Stomach (tissue), 4 donors: ENCODE results near the gene NTM.

ENCODE experiments used
- CTCF ChIP-seq, 7 experiments: fragments of 450-650 bp in 4 of 7; fragments of 200-600 bp in 3 of 7; sonication (generic) in 3 of 7; IDR thresholded peaks; one replicate each; pipeline ENCODE4 v1.5.1; 2016 to 2019; ENCODE audit warnings: antibody characterized with exemption in 7 of 7, control low read depth in 2 of 7, mild to moderate bottlenecking in 1 of 7
- EP300 ChIP-seq: sonication (generic); formaldehyde crosslinking; IDR thresholded peaks from one replicate; pipeline ENCODE4 v1.6.1; 2017; ENCODE audit warnings: antibody characterized with exemption
- POLR2A ChIP-seq, 4 donors: fragments of 450-650 bp; IDR thresholded peaks; one replicate each; pipeline ENCODE4 v1.6.1; 2016; ENCODE audit warnings: antibody characterized with exemption in 4 of 4, control low read depth in 2 of 4, mild to moderate bottlenecking in 1 of 4, moderate library complexity in 1 of 4

- no peak for TF ChIP-seq CTCF (IDR thresholded peaks at IDR 0.05)
- no peak for TF ChIP-seq POLR2A (IDR thresholded peaks at IDR 0.05)
- no peak for TF ChIP-seq EP300
These were observed 84.1 kb downstream of the NTM start for GRCh38 chr11:131454490-131454889.
